GM12801 (cell line): ENCODE data around the gene PDCD6IP.

Experiments
- CTCF ChIP-seq: IDR thresholded peaks from one replicate; pipeline ENCODE4 v1.5.1; 2011; ENCODE audit warnings: control low read depth; ENCODE audit not compliant: insufficient read length; ENCODE audit errors: extremely low read depth

PDCD6IP gene

GRCh38 chr3:33798418-33799201, at the start of gene PDCD6IP:
PDCD6IP (plus strand) TSS chr3:33798630; CDS start chr3:33798729, 99 bp downstream.
- no peak for TF ChIP-seq CTCF

- no peak for TF ChIP-seq CTCF
These were observed 48.8 kb upstream of the PDCD6IP start for GRCh38 chr3:33749546-33750210.

GRCh38 chr3:33750211-33750548, 48.2 kb upstream of the PDCD6IP start:
- TF ChIP-seq CTCF: no peak

- no peak for TF ChIP-seq CTCF
These were observed 47.1 kb upstream of the PDCD6IP start for GRCh38 chr3:33751336-33751735.

- no peak for TF ChIP-seq CTCF
These were observed 40.1 kb upstream of the PDCD6IP start for GRCh38 chr3:33758281-33758680.

- no peak for TF ChIP-seq CTCF
These were observed 39.6 kb upstream of the PDCD6IP start for GRCh38 chr3:33758864-33759263.

GRCh38 chr3:33768578-33769330, 29.7 kb upstream of the PDCD6IP start:
- TF ChIP-seq CTCF: no peak
